Ascending aorta (tissue), 2 donors: Measurements from ENCODE around the gene LDLR. TPM values are rescaled to one million over a fixed set of nuclear protein-coding genes. Genes with fewer than 3 reads are reported as not detected.
"Not testable (repeated sequence)": the region's sequence is repeated elsewhere in the genome, so short reads cannot be mapped to it uniquely, and the experiment has no call there.

Source experiments
- DNase-seq, 2 donors: peaks; one replicate each; pipeline ENCODE4 v3.0.0-alpha.2; 2019; ENCODE audit warnings: low spot score in 2 of 2
- H3K27ac ChIP-seq, 2 donors: fragments of 200-600 bp; sonication (generic); one replicate each; pipeline ENCODE4 v1.5.1; 2016 to 2017; ENCODE audit warnings: mild to moderate bottlenecking in 1 of 2
- H3K27me3 ChIP-seq: fragments of 200-600 bp; sonication (generic); one replicate; pipeline ENCODE4 v1.5.1; 2017
- H3K36me3 ChIP-seq, 2 donors: fragments of 200-600 bp; sonication (generic); one replicate each; pipeline ENCODE4 v1.5.1; 2016
- H3K4me1 ChIP-seq, 2 donors: fragments of 200-600 bp; sonication (generic); one replicate each; pipeline ENCODE4 v1.5.1; 2016 to 2017; ENCODE audit warnings: mild to moderate bottlenecking in 1 of 2
- H3K4me3 ChIP-seq, 2 donors: fragments of 200-600 bp; sonication (generic); one replicate each; pipeline ENCODE4 v1.5.1; 2016 to 2017; ENCODE audit warnings: mild to moderate bottlenecking in 1 of 2
- H3K9me3 ChIP-seq, 2 donors: fragments of 200-600 bp; sonication (generic); one replicate each; pipeline ENCODE4 v1.5.1; 2016
- intact Hi-C: fragments of 100-400 bp; cut with DNase I; formaldehyde crosslinking; loops from one replicate; pipeline ENCODE4 v1.15.1; 2023
- total RNA-seq: library from RNA; depleted of rRNA; stranded (reverse); fragments of >200 nt; gene quantifications from one replicate; pipeline ENCODE4 v1.1.0, GENCODE V29; 2016
- TF ChIP-seq, protein P1 (sequence below), 3 experiments: fragments of 200-600 bp in 2 of 3; fragments of 450-650 bp in 1 of 3; sonication (generic) in 2 of 3; IDR thresholded peaks; one replicate each; pipeline ENCODE4 v1.5.1; 2016 to 2019; ENCODE audit warnings: antibody characterized with exemption in 3 of 3, mild to moderate bottlenecking in 1 of 3, moderate library complexity in 1 of 3

Gene LDLR
- total RNA-seq, 1 donor from 2014 or later = 37.4 TPM

DNA sequence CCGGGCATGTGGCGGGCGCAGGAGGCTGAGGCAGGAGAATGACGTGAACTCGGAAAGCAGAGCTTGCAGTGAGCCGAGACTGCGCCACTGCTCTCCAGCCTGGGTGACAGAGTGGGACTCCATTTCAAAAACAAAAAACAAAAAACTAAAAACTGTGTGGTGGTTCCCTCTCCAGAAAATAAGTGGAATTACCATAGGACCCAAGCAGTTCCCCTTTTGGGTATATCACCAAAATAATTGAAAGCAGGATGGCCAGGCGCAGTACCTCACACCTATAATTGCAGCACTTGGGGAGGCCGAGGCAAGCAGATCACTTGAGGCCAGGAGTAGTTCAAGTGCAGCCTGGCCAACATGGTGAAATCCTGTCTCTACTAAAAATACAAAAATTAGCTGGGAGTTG lies 15.7 kb upstream of the LDLR start:
- intact Hi-C loops = no loop called here
- TF ChIP-seq, protein P1, sequence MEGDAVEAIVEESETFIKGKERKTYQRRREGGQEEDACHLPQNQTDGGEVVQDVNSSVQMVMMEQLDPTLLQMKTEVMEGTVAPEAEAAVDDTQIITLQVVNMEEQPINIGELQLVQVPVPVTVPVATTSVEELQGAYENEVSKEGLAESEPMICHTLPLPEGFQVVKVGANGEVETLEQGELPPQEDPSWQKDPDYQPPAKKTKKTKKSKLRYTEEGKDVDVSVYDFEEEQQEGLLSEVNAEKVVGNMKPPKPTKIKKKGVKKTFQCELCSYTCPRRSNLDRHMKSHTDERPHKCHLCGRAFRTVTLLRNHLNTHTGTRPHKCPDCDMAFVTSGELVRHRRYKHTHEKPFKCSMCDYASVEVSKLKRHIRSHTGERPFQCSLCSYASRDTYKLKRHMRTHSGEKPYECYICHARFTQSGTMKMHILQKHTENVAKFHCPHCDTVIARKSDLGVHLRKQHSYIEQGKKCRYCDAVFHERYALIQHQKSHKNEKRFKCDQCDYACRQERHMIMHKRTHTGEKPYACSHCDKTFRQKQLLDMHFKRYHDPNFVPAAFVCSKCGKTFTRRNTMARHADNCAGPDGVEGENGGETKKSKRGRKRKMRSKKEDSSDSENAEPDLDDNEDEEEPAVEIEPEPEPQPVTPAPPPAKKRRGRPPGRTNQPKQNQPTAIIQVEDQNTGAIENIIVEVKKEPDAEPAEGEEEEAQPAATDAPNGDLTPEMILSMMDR (IDR thresholded peaks at IDR 0.05) = no peak
- Histone ChIP-seq H3K36me3 (no peaks in the 10 kb centered on the region), H3K9me3 (no peaks in the 10 kb centered on the region), H3K27ac (no peak overlapping the region), H3K4me1 (no peaks in the 10 kb centered on the region), H3K27me3 (no peaks in the 10 kb centered on the region), H3K4me3 (no peak overlapping the region)
- no peak for DNase-seq

DNA sequence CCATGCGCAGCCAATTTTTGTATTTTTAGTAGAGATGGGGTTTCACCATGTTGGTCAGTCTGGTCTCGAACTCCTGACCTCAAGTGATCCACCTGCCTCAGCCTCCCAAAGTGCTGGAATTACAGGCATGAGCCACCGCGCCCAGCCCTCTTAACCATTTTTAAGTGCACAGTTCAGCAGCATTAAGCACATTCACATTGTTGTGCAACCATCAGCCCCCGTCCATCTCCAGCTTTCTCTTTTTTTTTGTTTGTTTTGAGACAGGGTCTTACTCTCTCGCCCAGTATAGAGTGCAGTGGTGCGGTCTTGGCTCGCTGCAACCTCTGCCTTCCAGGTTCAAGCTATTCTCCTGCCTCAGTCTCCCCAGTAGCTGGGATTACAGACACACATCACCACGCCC lies 12.5 kb upstream of the LDLR start:
- H3K4me1 ChIP-seq, H3K27me3 ChIP-seq, intact Hi-C loops, H3K27ac ChIP-seq, H3K9me3 ChIP-seq, H3K36me3 ChIP-seq, H3K4me3 ChIP-seq, DNase-seq: not testable (repeated sequence)

GRCh38 chr19:11078893-11079292 lies 10.4 kb upstream of the LDLR start:
- no peak overlapping the region for H3K27ac ChIP-seq
- no peaks in the 10 kb centered on the region for H3K27me3 ChIP-seq
- H3K4me1 ChIP-seq = peaks cover 0 to 4% of the 10 kb centered on the region in 2 donors
- no peaks in the 10 kb centered on the region for H3K36me3 ChIP-seq
- no peak overlapping the region for H3K4me3 ChIP-seq
- DNase-seq = no peak
- intact Hi-C loops = loop anchor here (2.0 kb wide), 1 partner anchor 24 kb away; no protein-coding TSS in a partner anchor
- TF ChIP-seq, protein P1 (IDR thresholded peaks at IDR 0.05) = no peak
- H3K9me3 ChIP-seq = no peaks in the 10 kb centered on the region

GRCh38 chr19:11079999-11080398 lies 9.3 kb upstream of the LDLR start:
- Histone ChIP-seq H3K36me3 (no peaks in the 10 kb centered on the region), H3K9me3 (no peaks in the 10 kb centered on the region), H3K4me1 (peaks cover 2 to 15% of the 10 kb centered on the region in 2 donors), H3K27ac (no peak overlapping the region), H3K27me3 (no peaks in the 10 kb centered on the region), H3K4me3 (no peak overlapping the region)
- TF ChIP-seq, protein P1 (IDR thresholded peaks at IDR 0.05) = no peak
- no peak for DNase-seq
- intact Hi-C loops = loop anchor here (2.0 kb wide), 1 partner anchor 23 kb away; no protein-coding TSS in a partner anchor

DNA sequence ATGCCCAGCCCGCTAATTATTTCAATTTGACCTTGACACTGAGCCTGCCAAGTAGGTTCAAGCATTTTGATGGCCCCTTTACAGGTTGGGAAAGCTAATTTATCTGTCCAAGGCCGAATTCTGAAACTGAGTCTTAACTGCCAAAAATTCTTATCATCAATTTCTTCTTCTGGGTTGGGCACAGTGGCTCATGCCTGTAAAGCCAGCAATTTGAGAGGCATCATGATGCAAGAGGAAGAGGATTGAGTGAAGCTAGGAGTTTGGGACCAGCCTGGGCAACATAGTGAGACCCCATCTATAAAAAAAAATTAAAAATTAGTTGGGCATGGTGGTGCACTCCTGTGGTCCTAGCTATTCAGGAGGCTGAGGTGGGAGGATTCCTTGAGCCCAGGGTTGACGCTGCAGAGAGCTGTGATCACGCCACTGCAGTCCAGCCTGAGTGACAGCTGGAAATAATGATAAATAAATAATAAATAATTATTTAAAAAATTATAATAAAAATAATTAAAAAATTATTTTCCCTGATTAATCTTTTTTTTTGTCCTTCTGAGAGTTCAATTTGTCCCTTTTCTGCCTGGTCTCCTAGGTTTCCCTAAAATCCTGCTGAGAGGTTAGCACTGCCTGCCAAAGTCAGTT lies 1.3 kb upstream of the LDLR start:
- intact Hi-C loops = no loop called here
- TF ChIP-seq, protein P1 (IDR thresholded peaks at IDR 0.05) = no peak
- no peaks in the 10 kb centered on the region for H3K9me3 ChIP-seq
- H3K4me1 ChIP-seq = peaks cover 19 to 55% of the 10 kb centered on the region in 2 donors
- peak overlapping the region in 1 of 2 donors; percentile 82 for H3K4me3 ChIP-seq
- H3K27ac ChIP-seq = peak overlapping the region; percentile 98 to 99
- no peaks in the 10 kb centered on the region for H3K36me3 ChIP-seq
- no peaks in the 10 kb centered on the region for H3K27me3 ChIP-seq
- DNase-seq = no peak

GRCh38 chr19:11088506-11089253 lies 583 bp upstream of the LDLR start:
- no peaks in the 10 kb centered on the region for H3K27me3 ChIP-seq
- no peaks in the 10 kb centered on the region for H3K36me3 ChIP-seq
- H3K9me3 ChIP-seq = no peaks in the 10 kb centered on the region
- peak in 1 of 2 donors; percentile 70 for DNase-seq
- peak overlapping the region; percentile 45 to 82 for H3K4me3 ChIP-seq
- intact Hi-C loops = no loop called here
- peak overlapping the region; percentile 98 to 99 for H3K27ac ChIP-seq
- H3K4me1 ChIP-seq = peaks cover 19 to 53% of the 10 kb centered on the region in 2 donors
- TF ChIP-seq, protein P1 (IDR thresholded peaks at IDR 0.05) = no peak
